ENCODE measurements around the gene ZCCHC3. TPM values are rescaled to one million over a fixed set of nuclear protein-coding genes. Genes with fewer than 3 reads are reported as not detected.

ZCCHC3 gene
- total RNA-seq, 3 donors from 2014 or later, result 22.5 to 26.0 (median 25.5) TPM

- Mint-ChIP-seq H3K4me1 (ENCODE audit: low read depth) (peaks cover 42% of the 10 kb centered on the region), H3K36me3 (ENCODE audit: insufficient read depth) (peaks cover 22% of the 10 kb centered on the region), H3K4me3 (peak overlapping the region; percentile 96), H3K9me3 (no peaks in the 10 kb centered on the region), H3K27me3 (ENCODE audit: low read depth) (no peaks in the 10 kb centered on the region)
- DNase-seq (no peak), ATAC-seq (peak; percentile 22 to 27)
Observed at GRCh38 chr20:297925-298775, 780 bp downstream of the ZCCHC3 start.

DNA sequence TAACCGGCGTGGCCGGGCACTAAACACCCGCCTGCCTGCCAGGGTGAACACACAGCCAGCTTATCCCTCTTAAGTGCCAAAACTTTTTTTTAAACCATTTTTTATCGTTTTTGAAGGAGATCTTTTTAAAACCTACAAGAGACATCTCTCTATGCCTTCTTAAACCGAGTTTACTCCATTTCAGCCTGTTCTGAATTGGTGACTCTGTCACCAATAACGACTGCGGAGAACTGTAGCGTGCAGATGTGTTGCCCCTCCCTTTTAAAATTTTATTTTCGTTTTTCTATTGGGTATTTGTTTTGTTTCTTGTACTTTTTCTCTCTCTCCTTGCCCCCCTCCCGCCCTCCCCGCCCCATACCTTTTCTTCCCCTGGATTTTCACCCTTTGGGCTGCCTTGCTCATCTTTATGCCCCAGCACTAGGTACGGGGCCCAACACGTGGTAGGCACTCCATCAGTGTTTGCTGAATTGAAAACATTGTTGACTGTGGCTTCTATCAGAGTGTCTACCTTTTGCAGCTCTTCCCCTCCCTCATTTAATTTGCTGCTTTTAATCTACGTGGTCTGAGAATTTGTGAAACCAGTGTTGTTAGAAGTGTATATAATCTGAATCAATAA lies 1.5 kb downstream of the ZCCHC3 start:
- peaks cover 42% of the 10 kb centered on the region for H3K4me1 Mint-ChIP-seq (ENCODE audit: low read depth)
- no peaks in the 10 kb centered on the region for H3K9me3 Mint-ChIP-seq
- peaks cover 22% of the 10 kb centered on the region for H3K36me3 Mint-ChIP-seq (ENCODE audit: insufficient read depth)
- ATAC-seq (no peak), DNase-seq (no peak)
- H3K4me3 Mint-ChIP-seq, result peak overlapping the region; percentile 96
- no peaks in the 10 kb centered on the region for H3K27me3 Mint-ChIP-seq (ENCODE audit: low read depth)

DNA sequence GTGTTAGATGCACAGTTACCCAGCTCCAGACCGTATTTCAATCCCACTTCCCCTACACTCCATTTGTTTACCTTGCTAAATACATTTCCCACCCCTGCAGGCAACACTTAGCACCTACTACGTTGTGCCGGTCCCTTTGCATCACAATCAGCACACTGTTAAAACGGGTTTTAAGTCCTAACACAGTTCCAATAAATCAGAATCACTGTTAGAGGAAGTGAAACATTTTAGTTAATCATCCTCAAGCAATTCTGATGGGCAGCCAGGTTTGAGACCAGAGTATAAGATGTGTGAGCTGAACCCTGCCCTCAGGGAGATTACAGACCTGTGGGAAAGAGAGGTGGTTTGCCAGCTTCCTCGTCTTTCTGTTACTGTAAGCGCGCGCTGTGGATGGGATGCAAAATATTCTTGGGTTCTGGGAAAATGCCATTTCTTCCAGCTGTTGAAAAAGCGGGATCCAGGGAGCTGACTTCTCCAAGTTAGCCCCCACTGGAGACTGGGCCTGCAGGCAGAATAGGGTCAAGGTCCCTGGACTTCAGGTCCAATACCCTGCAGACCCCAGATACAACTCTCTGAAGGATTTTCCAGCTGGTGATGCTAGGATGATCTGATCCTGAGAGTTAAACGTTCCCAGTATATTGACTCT lies 3.1 kb downstream of the ZCCHC3 start:
- H3K4me3 Mint-ChIP-seq, result peak overlapping the region; percentile 96
- peaks cover 42% of the 10 kb centered on the region for H3K4me1 Mint-ChIP-seq (ENCODE audit: low read depth)
- no peaks in the 10 kb centered on the region for H3K27me3 Mint-ChIP-seq (ENCODE audit: low read depth)
- DNase-seq, result no peak
- H3K36me3 Mint-ChIP-seq (ENCODE audit: insufficient read depth), result peaks cover 22% of the 10 kb centered on the region
- ATAC-seq, result no peak
- H3K9me3 Mint-ChIP-seq, result no peaks in the 10 kb centered on the region

DNA sequence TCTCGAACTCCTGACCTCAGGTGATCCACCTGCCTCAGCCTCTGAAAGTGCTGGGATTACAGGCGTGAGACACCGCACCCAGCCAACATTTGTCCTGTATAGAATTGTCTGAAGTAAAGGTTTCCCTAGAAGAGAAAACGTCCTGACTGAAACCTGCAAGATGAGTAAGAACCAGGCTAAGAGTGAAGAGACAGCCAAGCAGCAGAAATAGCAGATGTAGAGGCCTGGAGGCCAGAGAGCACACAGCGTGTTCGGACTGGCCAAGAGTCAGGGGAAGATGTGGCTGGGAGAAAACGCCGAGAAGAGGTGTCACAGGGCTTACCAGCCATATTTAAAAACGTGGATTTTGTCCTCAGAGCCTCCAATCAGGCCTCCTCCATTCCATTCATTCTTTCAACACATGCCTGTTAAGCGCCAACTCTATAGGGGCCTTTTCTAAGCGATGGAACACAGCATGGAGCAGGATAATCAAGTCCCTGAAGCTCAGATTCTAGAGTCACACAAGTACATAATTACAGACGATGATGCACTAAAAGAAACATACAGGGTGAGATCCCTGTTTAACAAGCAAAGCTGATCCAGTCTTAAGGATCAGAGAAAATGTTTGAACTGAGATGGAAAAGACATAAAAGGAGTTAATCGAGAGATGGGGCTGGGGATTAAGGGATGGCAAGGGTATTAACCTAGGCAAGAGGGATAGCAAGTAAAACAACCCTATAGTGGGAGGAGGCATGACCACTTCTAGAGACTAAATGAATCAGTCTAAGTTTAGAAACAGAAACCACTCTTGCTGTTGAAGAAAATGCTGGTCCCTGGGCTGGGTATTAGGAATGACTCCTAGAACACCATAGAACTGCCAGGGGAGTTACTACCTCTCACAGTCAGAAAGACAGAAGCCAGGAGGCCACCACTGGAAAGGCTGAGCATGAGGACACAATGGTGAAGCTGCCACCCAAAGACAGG lies 4.8 kb downstream of the ZCCHC3 start:
- H3K36me3 Mint-ChIP-seq (ENCODE audit: insufficient read depth), result peaks cover 22% of the 10 kb centered on the region
- H3K9me3 Mint-ChIP-seq, result no peaks in the 10 kb centered on the region
- H3K4me1 Mint-ChIP-seq (ENCODE audit: low read depth), result peaks cover 33% of the 10 kb centered on the region
- peak; percentile 35 to 64 for ATAC-seq
- DNase-seq, result no peak
- no peaks in the 10 kb centered on the region for H3K27me3 Mint-ChIP-seq (ENCODE audit: low read depth)
- H3K4me3 Mint-ChIP-seq, result no peak overlapping the region

GRCh38 chr20:305745-306144 lies 8.4 kb downstream of the ZCCHC3 start:
- H3K4me3 Mint-ChIP-seq, result no peak overlapping the region
- H3K27me3 Mint-ChIP-seq (ENCODE audit: low read depth), result no peaks in the 10 kb centered on the region
- H3K9me3 Mint-ChIP-seq, result no peaks in the 10 kb centered on the region
- H3K4me1 Mint-ChIP-seq (ENCODE audit: low read depth), result peaks cover 25% of the 10 kb centered on the region
- no peak for DNase-seq
- ATAC-seq, result no peak
- H3K36me3 Mint-ChIP-seq (ENCODE audit: insufficient read depth), result peaks cover 6% of the 10 kb centered on the region

- H3K4me3 Mint-ChIP-seq, result no peak overlapping the region
- ATAC-seq (no peak), DNase-seq (no peak)
- H3K9me3 Mint-ChIP-seq, result no peaks in the 10 kb centered on the region
- H3K4me1 Mint-ChIP-seq (ENCODE audit: low read depth), result peaks cover 11% of the 10 kb centered on the region
- H3K27me3 Mint-ChIP-seq (ENCODE audit: low read depth), result peaks cover 1% of the 10 kb centered on the region
- H3K36me3 Mint-ChIP-seq (ENCODE audit: insufficient read depth), result no peaks in the 10 kb centered on the region
Observed at GRCh38 chr20:308427-309038, 11.2 kb downstream of the ZCCHC3 start.

DNA sequence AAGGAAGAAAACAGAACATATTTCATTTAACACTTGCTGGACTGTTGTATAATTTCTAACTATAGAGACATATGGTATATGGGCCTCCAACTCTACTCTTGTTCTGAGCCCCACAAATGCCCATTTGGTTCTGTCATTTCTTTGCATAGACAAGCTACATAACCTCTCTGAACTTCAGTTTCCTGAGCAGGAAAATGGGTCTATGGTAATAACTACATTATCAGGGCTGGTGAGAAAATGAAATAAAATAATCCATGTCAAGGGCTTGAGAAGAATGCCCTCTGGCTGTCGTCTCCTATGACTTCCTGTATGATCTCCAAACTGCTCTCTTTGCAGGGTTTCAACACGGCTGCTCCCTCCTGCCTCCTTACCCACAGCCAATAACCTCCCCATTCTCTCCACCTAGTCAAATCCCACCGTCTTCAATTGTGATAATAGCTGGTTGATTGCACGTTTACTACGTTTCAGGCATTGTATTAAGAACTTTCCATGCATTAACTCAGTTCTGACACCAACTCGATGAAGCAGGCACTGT lies 12.0 kb downstream of the ZCCHC3 start:
- DNase-seq, result no peak
- no peaks in the 10 kb centered on the region for H3K36me3 Mint-ChIP-seq (ENCODE audit: insufficient read depth)
- no peak overlapping the region for H3K4me3 Mint-ChIP-seq
- H3K27me3 Mint-ChIP-seq (ENCODE audit: low read depth), result peaks cover 1% of the 10 kb centered on the region
- peaks cover 11% of the 10 kb centered on the region for H3K4me1 Mint-ChIP-seq (ENCODE audit: low read depth)
- ATAC-seq, result no peak
- no peaks in the 10 kb centered on the region for H3K9me3 Mint-ChIP-seq

DNA sequence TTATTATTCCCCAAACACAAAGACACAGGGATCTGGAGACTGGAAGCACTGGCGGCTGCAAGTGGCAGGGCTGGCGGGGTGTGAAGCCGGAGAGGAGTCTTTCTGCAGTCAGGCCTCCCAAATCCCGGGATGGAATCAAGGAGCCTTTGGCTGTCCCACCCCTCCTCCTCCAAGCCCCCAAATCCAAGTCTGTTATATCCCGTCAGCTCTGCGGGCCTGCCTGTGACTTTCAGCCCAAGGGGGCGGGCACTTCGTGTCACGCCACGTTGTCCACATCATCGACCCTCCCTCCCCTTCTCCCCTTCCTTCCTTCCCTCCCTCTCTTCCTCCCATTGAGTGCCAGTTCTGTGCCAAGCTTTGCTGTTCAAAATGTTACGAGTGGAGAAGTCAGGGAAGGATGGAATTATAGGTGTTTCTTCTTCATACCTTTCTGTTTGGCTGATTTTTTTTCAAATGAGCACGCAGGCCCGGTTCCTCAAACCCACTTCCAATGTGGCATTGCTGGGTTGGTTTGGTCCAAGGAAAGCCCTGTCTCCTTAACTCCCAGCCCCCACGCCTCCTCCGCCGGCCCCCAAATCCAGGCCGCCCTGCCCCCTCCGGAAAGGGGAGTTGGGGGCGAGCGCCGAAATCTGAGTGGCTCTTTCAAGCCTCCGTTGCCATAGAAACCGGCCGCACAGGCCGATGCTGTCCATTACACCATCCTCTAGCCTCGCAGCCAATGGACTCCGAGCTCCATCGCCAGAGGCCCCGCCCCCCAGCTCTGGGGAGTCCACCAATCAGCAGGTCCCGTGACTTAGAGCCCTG lies 12.7 kb downstream of the ZCCHC3 start:
- Mint-ChIP-seq H3K4me3 (peak overlapping the region; percentile 76), H3K9me3 (no peaks in the 10 kb centered on the region), H3K27me3 (ENCODE audit: low read depth) (peaks cover 1% of the 10 kb centered on the region), H3K4me1 (ENCODE audit: low read depth) (peaks cover 11% of the 10 kb centered on the region), H3K36me3 (ENCODE audit: insufficient read depth) (no peaks in the 10 kb centered on the region)
- DNase-seq, result peak; percentile 65
- peak; percentile 100 for ATAC-seq

- H3K9me3 Mint-ChIP-seq, result no peaks in the 10 kb centered on the region
- H3K36me3 Mint-ChIP-seq (ENCODE audit: insufficient read depth), result no peaks in the 10 kb centered on the region
- ATAC-seq (no peak), DNase-seq (no peak)
- H3K27me3 Mint-ChIP-seq (ENCODE audit: low read depth), result peaks cover 1% of the 10 kb centered on the region
- peak overlapping the region; percentile 76 for H3K4me3 Mint-ChIP-seq
- peaks cover 11% of the 10 kb centered on the region for H3K4me1 Mint-ChIP-seq (ENCODE audit: low read depth)
Observed at GRCh38 chr20:310645-311044, 13.3 kb downstream of the ZCCHC3 start.

DNA sequence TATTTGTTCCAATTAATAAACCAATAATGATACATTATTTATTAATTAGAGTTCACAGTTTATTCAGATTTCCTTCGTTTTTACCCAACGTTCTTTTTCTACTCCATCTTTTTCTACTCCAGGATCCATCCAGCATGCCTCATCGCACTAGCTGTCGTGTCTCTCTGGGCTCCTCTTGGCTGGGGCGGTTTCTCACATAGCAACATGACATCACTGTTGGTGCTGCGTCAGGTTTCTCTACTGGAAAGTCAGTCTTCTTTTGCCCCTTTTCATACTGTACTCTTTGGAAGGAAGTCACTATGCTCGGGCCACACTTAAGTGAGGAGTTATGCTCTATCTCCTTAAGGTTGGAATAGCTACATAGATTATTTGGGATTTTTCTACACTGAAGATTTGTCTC lies 14.2 kb downstream of the ZCCHC3 start:
- DNase-seq (no peak), ATAC-seq (no peak)
- Mint-ChIP-seq H3K27me3 (ENCODE audit: low read depth) (peaks cover 1% of the 10 kb centered on the region), H3K9me3 (no peaks in the 10 kb centered on the region), H3K4me1 (ENCODE audit: low read depth) (peaks cover 11% of the 10 kb centered on the region), H3K36me3 (ENCODE audit: insufficient read depth) (no peaks in the 10 kb centered on the region), H3K4me3 (no peak overlapping the region)

DNA sequence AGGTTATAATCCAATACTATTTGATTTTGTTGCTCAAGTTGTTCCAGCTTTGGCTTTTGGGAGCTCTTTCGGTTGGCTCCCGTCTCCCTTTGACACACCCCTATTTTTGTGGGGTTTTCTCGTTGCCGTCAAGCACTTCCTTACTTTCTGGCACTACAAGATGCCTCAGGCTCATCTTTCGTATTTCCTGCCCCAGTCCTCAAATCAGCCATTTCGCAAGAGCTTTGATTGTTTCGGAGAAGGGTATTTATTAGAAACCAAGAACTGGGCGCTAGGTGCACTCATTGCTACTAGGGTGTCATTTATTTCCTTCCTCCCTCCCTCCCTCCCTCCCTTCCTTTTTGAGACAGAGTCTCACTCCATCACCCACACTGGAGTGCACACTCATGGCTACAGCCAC lies 14.7 kb downstream of the ZCCHC3 start:
- Mint-ChIP-seq H3K27me3 (ENCODE audit: low read depth) (peaks cover 1% of the 10 kb centered on the region), H3K36me3 (ENCODE audit: insufficient read depth) (no peaks in the 10 kb centered on the region), H3K4me3 (no peak overlapping the region), H3K4me1 (ENCODE audit: low read depth) (peaks cover 11% of the 10 kb centered on the region), H3K9me3 (no peaks in the 10 kb centered on the region)
- no peak for DNase-seq
- no peak for ATAC-seq

GRCh38 chr20:312866-313265 lies 15.5 kb downstream of the ZCCHC3 start:
- Mint-ChIP-seq H3K4me3 (no peak overlapping the region), H3K27me3 (ENCODE audit: low read depth) (peaks cover 1% of the 10 kb centered on the region), H3K9me3 (no peaks in the 10 kb centered on the region), H3K4me1 (ENCODE audit: low read depth) (peaks cover 11% of the 10 kb centered on the region), H3K36me3 (ENCODE audit: insufficient read depth) (no peaks in the 10 kb centered on the region)
- ATAC-seq, result no peak
- no peak for DNase-seq

DNA sequence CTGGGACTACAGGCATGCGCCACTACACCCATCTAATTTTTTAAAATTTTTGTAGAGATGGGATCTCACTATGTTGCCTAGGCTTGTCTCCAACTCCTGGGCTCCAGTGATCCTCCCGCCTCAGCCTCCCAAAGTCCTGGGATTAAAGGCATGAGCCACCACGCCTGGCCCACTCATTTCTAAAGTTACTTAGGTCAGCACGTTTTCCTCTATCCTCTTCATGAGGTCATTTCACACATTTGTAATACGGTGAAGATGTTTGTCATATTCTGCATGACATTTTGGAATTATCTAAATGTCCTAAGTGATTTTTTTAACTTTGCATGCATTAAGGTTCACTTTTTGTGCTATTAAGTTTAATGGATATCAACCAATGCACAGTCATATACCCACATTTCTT lies 16.0 kb downstream of the ZCCHC3 start:
- Mint-ChIP-seq H3K4me3 (no peak overlapping the region), H3K9me3 (no peaks in the 10 kb centered on the region), H3K27me3 (ENCODE audit: low read depth) (peaks cover 1% of the 10 kb centered on the region), H3K4me1 (ENCODE audit: low read depth) (peaks cover 11% of the 10 kb centered on the region), H3K36me3 (ENCODE audit: insufficient read depth) (no peaks in the 10 kb centered on the region)
- ATAC-seq, result no peak
- DNase-seq, result no peak
